Neural crest cell (in vitro differentiated cells): ENCODE results near the gene OSBPL6. TPM values are rescaled to one million over a fixed set of nuclear protein-coding genes. Genes with fewer than 3 reads are reported as not detected.

Experiments used
- DNase-seq: peaks from one replicate; pipeline ENCODE4 v3.0.0; 2021; ENCODE audit warnings: low read depth, mixed read lengths, low spot score
- H3K27ac Mint-ChIP-seq: one replicate; pipeline ENCODE4 v1.8.0; 2021; ENCODE audit warnings: mild to moderate bottlenecking, mixed read lengths; ENCODE audit not compliant: unreplicated experiment
- H3K27me3 Mint-ChIP-seq: 2 replicates; pipeline ENCODE4 v1.8.0; 2021; ENCODE audit warnings: low read depth, mild to moderate bottlenecking, mixed read lengths
- H3K36me3 Mint-ChIP-seq: 2 replicates; pipeline ENCODE4 v1.8.0; 2021; ENCODE audit warnings: low read depth, mild to moderate bottlenecking, mixed read lengths
- H3K4me1 Mint-ChIP-seq: 2 replicates; pipeline ENCODE4 v1.8.0; 2021; ENCODE audit warnings: mixed read lengths
- H3K4me3 Mint-ChIP-seq: one replicate; pipeline ENCODE4 v1.8.0; 2021; ENCODE audit warnings: mild to moderate bottlenecking, mixed read lengths
- H3K9me3 Mint-ChIP-seq: 2 replicates; pipeline ENCODE4 v1.8.0; 2021; ENCODE audit warnings: mixed read lengths
- CTCF ChIP-seq: fragments of 200-600 bp; sonication (generic); conservative IDR thresholded peaks from 2 replicates; pipeline ENCODE4 v1.5.0; 2021; ENCODE audit warnings: antibody characterized with exemption, mild to moderate bottlenecking
- total RNA-seq: library from RNA; stranded (reverse); gene quantifications from 2 replicates; pipeline ENCODE4 v1.2.1, GENCODE V29; 2021

The OSBPL6 gene
- total RNA-seq, 1 donor from 2014 or later = 10.8 TPM

- H3K9me3 Mint-ChIP-seq = no peaks in the 10 kb centered on the region
- DNase-seq = no peak
- no peaks in the 10 kb centered on the region for H3K36me3 Mint-ChIP-seq
- no peaks in the 10 kb centered on the region for H3K27me3 Mint-ChIP-seq
- H3K27ac Mint-ChIP-seq = no peak overlapping the region
- H3K4me1 Mint-ChIP-seq = no peaks in the 10 kb centered on the region
- no peak overlapping the region for H3K4me3 Mint-ChIP-seq
- TF ChIP-seq CTCF = no peak
Measured at GRCh38 chr2:178298785-178299212, 104.5 kb downstream of the OSBPL6 start.

- Mint-ChIP-seq H3K27me3 (no peaks in the 10 kb centered on the region), H3K9me3 (no peaks in the 10 kb centered on the region), H3K4me3 (no peak overlapping the region), H3K27ac (no peak overlapping the region), H3K4me1 (no peaks in the 10 kb centered on the region), H3K36me3 (no peaks in the 10 kb centered on the region)
- no peak for TF ChIP-seq CTCF
- DNase-seq = no peak
Measured at GRCh38 chr2:178301649-178302238, 107.4 kb downstream of the OSBPL6 start.

- no peak for DNase-seq
- no peaks in the 10 kb centered on the region for H3K36me3 Mint-ChIP-seq
- H3K4me3 Mint-ChIP-seq = no peak overlapping the region
- peaks cover 6% of the 10 kb centered on the region for H3K4me1 Mint-ChIP-seq
- no peak for TF ChIP-seq CTCF
- no peaks in the 10 kb centered on the region for H3K9me3 Mint-ChIP-seq
- H3K27me3 Mint-ChIP-seq = no peaks in the 10 kb centered on the region
- H3K27ac Mint-ChIP-seq = no peak overlapping the region
Measured at GRCh38 chr2:178304333-178304732, 110.0 kb downstream of the OSBPL6 start.

- TF ChIP-seq CTCF = peak; percentile 65
- Mint-ChIP-seq H3K4me3 (no peak overlapping the region), H3K27me3 (no peaks in the 10 kb centered on the region), H3K4me1 (peaks cover 6% of the 10 kb centered on the region), H3K36me3 (peaks cover 7% of the 10 kb centered on the region), H3K9me3 (peaks cover 4% of the 10 kb centered on the region), H3K27ac (no peak overlapping the region)
- DNase-seq = peak; percentile 18
Measured at GRCh38 chr2:178306352-178307073, 112.2 kb downstream of the OSBPL6 start.

- no peaks in the 10 kb centered on the region for H3K27me3 Mint-ChIP-seq
- H3K4me3 Mint-ChIP-seq = no peak overlapping the region
- H3K36me3 Mint-ChIP-seq = peaks cover 8% of the 10 kb centered on the region
- no peak for DNase-seq
- no peak overlapping the region for H3K27ac Mint-ChIP-seq
- no peak for TF ChIP-seq CTCF
- peaks cover 4% of the 10 kb centered on the region for H3K9me3 Mint-ChIP-seq
- H3K4me1 Mint-ChIP-seq = peaks cover 6% of the 10 kb centered on the region
Measured at GRCh38 chr2:178307650-178308049, 113.3 kb downstream of the OSBPL6 start.
